Sigmoid colon (tissue), 7 donors: ENCODE data around the gene PI4KA. TPM values are rescaled to one million over a fixed set of nuclear protein-coding genes. Genes with fewer than 3 reads are reported as not detected.

ENCODE experiments used
- DNase-seq: peaks from one replicate; pipeline ENCODE4 v3.0.0-alpha.2; 2019
- H3K27ac ChIP-seq, 4 donors: fragments of 200-600 bp; sonication (generic); one replicate each; pipeline ENCODE4 v1.5.1; 2016 to 2019; ENCODE audit warnings: mild to moderate bottlenecking in 1 of 4
- H3K27me3 ChIP-seq, 3 donors: fragments of 200-600 bp; sonication (generic); one replicate each; pipeline ENCODE4 v1.5.1; 2019; ENCODE audit warnings: mild to moderate bottlenecking in 1 of 3
- H3K36me3 ChIP-seq, 4 donors: fragments of 200-600 bp; sonication (generic); one replicate each; pipeline ENCODE4 v1.5.1; 2016 to 2019
- H3K4me1 ChIP-seq, 4 donors: fragments of 200-600 bp; sonication (generic); one replicate each; pipeline ENCODE4 v1.5.1; 2017 to 2019
- H3K4me3 ChIP-seq, 4 donors: fragments of 200-600 bp; sonication (generic); one replicate each; pipeline ENCODE4 v1.5.1; 2017 to 2019; ENCODE audit warnings: mild to moderate bottlenecking in 2 of 4, moderate library complexity in 1 of 4
- H3K9me3 ChIP-seq, 4 donors: fragments of 200-600 bp in 3 of 4; sonication (generic) in 3 of 4; one replicate each; pipeline versions ENCODE4 v1.5.1 to v1.6.1; 2013 to 2019
- EP300 ChIP-seq, 4 donors: sonication (generic); formaldehyde crosslinking; IDR thresholded peaks; one replicate each; pipeline ENCODE4 v1.6.1; 2017; ENCODE audit warnings: antibody characterized with exemption in 4 of 4
- POLR2A ChIP-seq, 2 donors: fragments of 450-650 bp; IDR thresholded peaks; one replicate each; pipeline ENCODE4 v1.6.1; 2016; ENCODE audit warnings: antibody characterized with exemption in 2 of 2, mild to moderate bottlenecking in 2 of 2, moderate library complexity in 2 of 2
- POLR2AphosphoS5 ChIP-seq, 4 donors: sonication (generic); formaldehyde crosslinking; IDR thresholded peaks; one replicate each; pipeline ENCODE4 v1.6.1; 2017; ENCODE audit warnings: antibody characterized with exemption in 4 of 4
- WGBS, 2 donors: extraction: QIAGEN DNeasy Blood & Tissue Kit; methylation state at CpG; one replicate each; pipeline ENCODE4 v1.1.7; 2013; 5-methylcytosine and 5-hydroxymethylcytosine counted together
- intact Hi-C: fragments of 100-400 bp; cut with DNase I; formaldehyde crosslinking; loops from one replicate; pipeline ENCODE4 v1.15.1; 2023
- polyA plus RNA-seq, 3 donors: library from polyadenylated mRNA; stranded (reverse); fragments of 200-250 nt; gene quantifications; one replicate each; pipeline ENCODE4 v1.2.3, GENCODE V29; 2013
- total RNA-seq, 4 donors: library from RNA; depleted of rRNA; stranded (reverse); fragments of >200 nt; gene quantifications; one replicate each; pipeline ENCODE4 v1.1.0, GENCODE V29; 2016
- TF ChIP-seq, protein P1 (sequence below), 4 experiments: fragments of 450-650 bp in 3 of 4; fragments of 200-600 bp in 1 of 4; IDR thresholded peaks; one replicate each; pipeline ENCODE4 v1.5.1; 2016 to 2019; ENCODE audit warnings: antibody characterized with exemption in 4 of 4, mild to moderate bottlenecking in 3 of 4, moderate library complexity in 2 of 4
- donor health status: healthy with polysubstance abuse.
- donor health status: Bipolar disorder and iron deficiency.
- donor health status: healthy.

The PI4KA gene
- total and polyA plus RNA-seq, 7 donors = 26.1 to 137 (median 63.5) TPM

DNA sequence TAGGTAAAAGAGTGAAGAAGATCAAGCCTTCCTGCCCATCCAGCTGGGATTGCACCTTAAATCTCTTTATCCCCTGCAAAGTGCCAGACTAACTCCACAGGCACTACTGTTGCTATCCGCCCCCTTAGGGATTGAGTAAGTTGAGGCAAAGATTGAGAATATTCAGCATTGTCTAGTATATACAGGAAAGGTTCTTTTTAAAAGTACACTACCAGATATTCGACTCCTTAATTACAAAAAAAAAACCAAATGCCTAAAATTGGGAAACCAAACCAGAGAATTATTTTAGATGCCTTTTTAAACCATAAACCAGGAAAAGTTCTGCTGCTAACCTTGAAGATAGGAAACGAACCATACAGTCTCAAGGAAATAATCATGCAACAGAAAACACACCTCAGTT, 73.2 kb downstream of the PI4KA start:
- H3K27ac ChIP-seq = no peak overlapping the region
- DNase-seq = no peak
- no peak for TF ChIP-seq EP300 (IDR thresholded peaks at IDR 0.05)
- TF ChIP-seq POLR2A (IDR thresholded peaks at IDR 0.05) = no peak
- no peak for TF ChIP-seq POLR2AphosphoS5 (IDR thresholded peaks at IDR 0.05)
- TF ChIP-seq, protein P1, sequence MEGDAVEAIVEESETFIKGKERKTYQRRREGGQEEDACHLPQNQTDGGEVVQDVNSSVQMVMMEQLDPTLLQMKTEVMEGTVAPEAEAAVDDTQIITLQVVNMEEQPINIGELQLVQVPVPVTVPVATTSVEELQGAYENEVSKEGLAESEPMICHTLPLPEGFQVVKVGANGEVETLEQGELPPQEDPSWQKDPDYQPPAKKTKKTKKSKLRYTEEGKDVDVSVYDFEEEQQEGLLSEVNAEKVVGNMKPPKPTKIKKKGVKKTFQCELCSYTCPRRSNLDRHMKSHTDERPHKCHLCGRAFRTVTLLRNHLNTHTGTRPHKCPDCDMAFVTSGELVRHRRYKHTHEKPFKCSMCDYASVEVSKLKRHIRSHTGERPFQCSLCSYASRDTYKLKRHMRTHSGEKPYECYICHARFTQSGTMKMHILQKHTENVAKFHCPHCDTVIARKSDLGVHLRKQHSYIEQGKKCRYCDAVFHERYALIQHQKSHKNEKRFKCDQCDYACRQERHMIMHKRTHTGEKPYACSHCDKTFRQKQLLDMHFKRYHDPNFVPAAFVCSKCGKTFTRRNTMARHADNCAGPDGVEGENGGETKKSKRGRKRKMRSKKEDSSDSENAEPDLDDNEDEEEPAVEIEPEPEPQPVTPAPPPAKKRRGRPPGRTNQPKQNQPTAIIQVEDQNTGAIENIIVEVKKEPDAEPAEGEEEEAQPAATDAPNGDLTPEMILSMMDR (IDR thresholded peaks at IDR 0.05) = no peak
- H3K9me3 ChIP-seq = no peaks in the 10 kb centered on the region
- no peak overlapping the region for H3K4me3 ChIP-seq
- intact Hi-C loops = no loop called here
- 86 to 91% methylated on average over 3 of the region's 3 CpGs for WGBS, 2 donors
- H3K4me1 ChIP-seq = no peaks in the 10 kb centered on the region
- no peaks in the 10 kb centered on the region for H3K27me3 ChIP-seq
- H3K36me3 ChIP-seq = peaks cover 13 to 63% (median 22%) of the 10 kb centered on the region in 4 donors

DNA sequence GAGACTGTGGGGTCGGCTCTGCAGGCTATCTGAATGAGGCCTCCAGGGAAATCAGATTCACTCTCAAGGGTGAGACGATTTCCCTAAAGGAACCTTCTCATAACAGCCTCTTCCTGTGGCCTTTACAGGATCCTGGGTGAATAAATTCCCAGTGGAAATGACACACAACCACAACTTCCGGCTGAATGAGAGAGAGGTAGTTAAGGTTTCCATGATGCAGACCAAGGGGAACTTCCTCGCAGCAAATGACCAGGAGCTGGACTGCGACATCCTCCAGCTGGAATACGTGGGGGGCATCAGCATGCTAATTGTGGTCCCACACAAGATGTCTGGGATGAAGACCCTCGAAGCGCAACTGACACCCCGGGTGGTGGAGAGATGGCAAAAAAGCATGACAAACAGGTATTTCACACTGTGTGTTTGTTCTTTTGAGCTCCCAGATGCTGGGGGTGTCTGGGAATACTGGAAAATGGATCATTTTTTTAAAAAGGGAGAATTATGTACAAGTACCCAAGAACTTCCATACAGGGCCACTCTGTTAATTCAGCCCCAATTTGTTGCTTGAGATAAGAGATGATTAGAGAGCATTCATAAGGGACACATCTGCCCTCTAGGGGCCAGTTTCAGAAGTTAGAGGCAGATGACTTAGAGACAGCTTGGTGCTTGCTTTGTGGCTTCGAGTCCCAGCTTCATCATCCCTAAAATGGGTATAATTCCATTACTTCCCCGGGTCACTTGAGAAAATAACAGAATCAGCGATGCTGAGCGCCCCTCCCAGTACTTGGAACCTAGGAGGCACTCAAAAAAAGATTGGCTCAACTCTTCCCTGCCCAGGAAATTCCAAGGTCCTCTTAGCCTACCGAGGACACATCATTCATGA, 74.5 kb downstream of the PI4KA start:
- no peaks in the 10 kb centered on the region for H3K4me1 ChIP-seq
- intact Hi-C loops = no loop called here
- no peaks in the 10 kb centered on the region for H3K9me3 ChIP-seq
- H3K27me3 ChIP-seq = no peaks in the 10 kb centered on the region
- DNase-seq = no peak
- TF ChIP-seq EP300 (IDR thresholded peaks at IDR 0.05) (no peak), POLR2A (IDR thresholded peaks at IDR 0.05) (no peak)
- TF ChIP-seq, protein P1 (IDR thresholded peaks at IDR 0.05) = peak in 3 of 4 experiments; percentile 7 to 53 (median 40)
- H3K36me3 ChIP-seq = peaks cover 13 to 58% (median 24%) of the 10 kb centered on the region in 4 donors
- no peak overlapping the region for H3K4me3 ChIP-seq
- WGBS, 2 donors = 76 to 82% methylated on average over 14 of the region's 14 CpGs
- H3K27ac ChIP-seq = no peak overlapping the region

DNA sequence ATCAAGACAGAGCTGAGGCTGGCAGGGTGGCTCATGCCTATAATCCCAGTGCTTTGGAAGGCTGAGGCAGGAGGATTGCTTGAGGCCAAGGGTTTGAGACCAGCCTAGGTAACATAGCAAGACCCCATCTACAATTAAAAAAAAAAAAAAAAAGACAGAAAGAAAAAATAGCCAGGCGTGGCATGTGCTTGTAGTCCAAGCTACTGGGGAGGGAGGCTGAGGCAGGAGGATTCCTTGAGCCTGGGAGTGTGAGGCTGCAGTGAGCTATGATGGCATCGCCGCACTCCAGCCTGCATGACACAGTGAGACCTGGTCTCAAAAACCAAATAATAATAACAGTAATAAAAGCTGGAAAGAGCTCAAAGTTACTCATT, 75.3 kb downstream of the PI4KA start:
- H3K27me3 ChIP-seq = no peaks in the 10 kb centered on the region
- intact Hi-C loops = no loop called here
- no peaks in the 10 kb centered on the region for H3K4me1 ChIP-seq
- no peak overlapping the region for H3K27ac ChIP-seq
- no peak for TF ChIP-seq POLR2A (IDR thresholded peaks at IDR 0.05)
- H3K36me3 ChIP-seq = peaks cover 13 to 58% (median 23%) of the 10 kb centered on the region in 4 donors
- H3K4me3 ChIP-seq = no peak overlapping the region
- WGBS, 2 donors = 95 to 100% methylated on average over 3 of the region's 3 CpGs
- no peak for DNase-seq
- H3K9me3 ChIP-seq = no peaks in the 10 kb centered on the region

- intact Hi-C loops = no loop called here
- WGBS, 2 donors = 96% methylated on average over 4 of the region's 4 CpGs
- no peaks in the 10 kb centered on the region for H3K9me3 ChIP-seq
- H3K27me3 ChIP-seq = no peaks in the 10 kb centered on the region
- TF ChIP-seq POLR2AphosphoS5 (IDR thresholded peaks at IDR 0.05) (no peak), EP300 (IDR thresholded peaks at IDR 0.05) (no peak), POLR2A (IDR thresholded peaks at IDR 0.05) (no peak)
- TF ChIP-seq, protein P1 (IDR thresholded peaks at IDR 0.05) = no peak
- no peak for DNase-seq
- no peaks in the 10 kb centered on the region for H3K4me1 ChIP-seq
- no peak overlapping the region for H3K4me3 ChIP-seq
- H3K27ac ChIP-seq = no peak overlapping the region
- H3K36me3 ChIP-seq = peaks cover 12 to 56% (median 18%) of the 10 kb centered on the region in 4 donors
Measured at GRCh38 chr22:20782596-20783299, 75.9 kb downstream of the PI4KA start.

GRCh38 chr22:20782083-20782482, 76.5 kb downstream of the PI4KA start:
- TF ChIP-seq, protein P1 (IDR thresholded peaks at IDR 0.05) = no peak
- TF ChIP-seq POLR2AphosphoS5 (IDR thresholded peaks at IDR 0.05) (no peak), POLR2A (IDR thresholded peaks at IDR 0.05) (no peak), EP300 (IDR thresholded peaks at IDR 0.05) (no peak)
- Histone ChIP-seq H3K27me3 (no peaks in the 10 kb centered on the region), H3K4me1 (no peaks in the 10 kb centered on the region), H3K36me3 (peaks cover 6 to 55% (median 14%) of the 10 kb centered on the region in 4 donors), H3K4me3 (no peak overlapping the region), H3K27ac (no peak overlapping the region), H3K9me3 (no peaks in the 10 kb centered on the region)
- intact Hi-C loops = no loop called here
- WGBS, 2 donors = 90 to 91% methylated on average over 4 of the region's 4 CpGs
- DNase-seq = no peak
